ENCODE measurements around the gene LRRC37A. TPM values are rescaled to one million over a fixed set of nuclear protein-coding genes. Genes with fewer than 3 reads are reported as not detected.
"Not testable (repeated sequence)": the region's sequence is repeated elsewhere in the genome, so short reads cannot be mapped to it uniquely, and the experiment has no call there.

The LRRC37A gene
- total RNA-seq, 2 experiments from 2014 or later: 1.5 to 2.1 TPM

- ChIA-PET CTCF (no interaction called here), POLR2A (no interaction called here)
Observed at GRCh38 chr17:46273541-46274236, 21.2 kb upstream of the LRRC37A start.

GRCh38 chr17:46274238-46274637, 20.7 kb upstream of the LRRC37A start:
- ChIA-PET CTCF (no interaction called here), POLR2A (no interaction called here)
- no peaks in the 10 kb centered on the region for H3K9me3 Mint-ChIP-seq
- H3K4me1 Mint-ChIP-seq: no peaks in the 10 kb centered on the region
- H3K36me3 Mint-ChIP-seq (ENCODE audit: low read depth): no peaks in the 10 kb centered on the region
- no peak overlapping the region for H3K4me3 Mint-ChIP-seq
- no peak for DNase-seq
- no peak overlapping the region for H3K27ac Mint-ChIP-seq
- peaks cover 9% of the 10 kb centered on the region for H3K27me3 Mint-ChIP-seq

More at GRCh38 chr17:46273541-46274236, 21.2 kb upstream of the LRRC37A start:
- H3K36me3 Mint-ChIP-seq (ENCODE audit: low read depth): no peaks in the 10 kb centered on the region
- H3K4me3 Mint-ChIP-seq: no peak overlapping the region
- no peaks in the 10 kb centered on the region for H3K9me3 Mint-ChIP-seq
- no peaks in the 10 kb centered on the region for H3K4me1 Mint-ChIP-seq
- DNase-seq: no peak
- peaks cover 11% of the 10 kb centered on the region for H3K27me3 Mint-ChIP-seq
- H3K27ac Mint-ChIP-seq: no peak overlapping the region

DNA sequence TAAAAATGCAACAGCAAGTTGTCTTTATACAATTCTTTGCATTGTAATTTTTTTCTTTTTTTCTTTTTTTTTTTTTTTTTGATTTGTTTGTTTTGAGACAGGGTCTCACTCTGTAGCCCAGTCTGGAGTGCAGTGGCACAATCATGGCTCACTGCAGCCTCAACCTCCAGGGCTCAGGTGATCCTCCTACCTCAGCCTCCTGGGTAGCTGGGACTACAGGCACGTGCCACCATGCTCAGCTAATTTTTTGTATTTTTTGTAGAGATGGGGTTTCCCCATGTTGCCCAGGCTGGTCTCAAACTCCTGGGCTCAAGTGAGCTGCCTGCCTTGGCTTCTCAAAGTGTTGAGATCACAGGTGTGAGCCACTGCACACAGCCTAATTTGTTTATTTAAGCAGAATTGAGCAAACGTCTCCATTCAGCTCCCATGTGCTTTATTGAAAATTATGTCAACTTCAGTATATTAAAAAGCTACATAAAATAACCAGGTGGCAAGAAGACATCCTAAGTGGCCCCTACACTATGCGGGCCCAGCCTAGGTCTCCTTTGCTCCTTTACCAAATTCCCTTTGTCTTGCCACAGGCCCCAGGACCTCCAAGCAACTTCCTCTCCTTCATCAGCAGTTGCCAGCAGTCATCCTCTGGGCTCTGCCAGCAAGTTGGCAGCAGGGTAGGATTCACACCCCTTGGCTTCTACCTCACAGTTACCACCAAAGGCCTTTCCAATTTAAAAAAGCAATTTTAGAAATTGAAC, 18.0 kb upstream of the LRRC37A start:
- H3K9me3 Mint-ChIP-seq, POLR2A ChIA-PET: not testable (repeated sequence)

DNA sequence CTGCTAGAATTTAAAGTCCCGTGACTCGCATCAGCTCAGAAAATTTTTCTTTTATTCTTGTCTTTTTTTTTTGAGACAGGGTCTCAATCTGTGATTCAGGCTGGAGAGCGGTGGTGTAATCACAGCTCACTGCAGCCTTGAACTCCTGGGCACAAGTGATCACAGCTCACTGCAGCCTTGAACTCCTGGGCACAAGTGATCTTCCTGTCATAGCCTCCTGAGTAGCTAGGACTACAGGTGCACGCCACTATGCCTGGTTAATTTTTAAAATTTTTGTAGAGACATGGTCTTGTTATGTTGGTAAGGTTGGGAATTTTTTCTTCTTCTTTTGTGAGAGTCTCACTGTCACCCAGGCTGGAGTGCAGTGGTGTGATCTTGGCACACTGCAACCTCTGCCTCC, 13.6 kb upstream of the LRRC37A start:
- H3K9me3 Mint-ChIP-seq; H3K4me3 Mint-ChIP-seq; H3K27ac Mint-ChIP-seq; POLR2A ChIA-PET; DNase-seq; H3K27me3 Mint-ChIP-seq; H3K4me1 Mint-ChIP-seq; CTCF ChIA-PET; H3K36me3 Mint-ChIP-seq (ENCODE audit: low read depth): not testable (repeated sequence)

More for the DNA sequence above, 18.0 kb upstream of the LRRC37A start:
- not testable (repeated sequence) for H3K4me3 Mint-ChIP-seq; H3K4me1 Mint-ChIP-seq; H3K36me3 Mint-ChIP-seq (ENCODE audit: low read depth); DNase-seq; H3K27ac Mint-ChIP-seq; H3K27me3 Mint-ChIP-seq
- CTCF ChIA-PET: interaction anchor here (2.2 kb wide), 1 partner anchor 9 kb away, joined by 14 read pairs; no protein-coding TSS in a partner anchor

GRCh38 chr17:46282635-46283034, 12.3 kb upstream of the LRRC37A start:
- H3K36me3 Mint-ChIP-seq (ENCODE audit: low read depth); H3K27ac Mint-ChIP-seq; DNase-seq; H3K4me3 Mint-ChIP-seq; H3K27me3 Mint-ChIP-seq; POLR2A ChIA-PET; H3K9me3 Mint-ChIP-seq; H3K4me1 Mint-ChIP-seq; CTCF ChIA-PET: not testable (repeated sequence)

DNA sequence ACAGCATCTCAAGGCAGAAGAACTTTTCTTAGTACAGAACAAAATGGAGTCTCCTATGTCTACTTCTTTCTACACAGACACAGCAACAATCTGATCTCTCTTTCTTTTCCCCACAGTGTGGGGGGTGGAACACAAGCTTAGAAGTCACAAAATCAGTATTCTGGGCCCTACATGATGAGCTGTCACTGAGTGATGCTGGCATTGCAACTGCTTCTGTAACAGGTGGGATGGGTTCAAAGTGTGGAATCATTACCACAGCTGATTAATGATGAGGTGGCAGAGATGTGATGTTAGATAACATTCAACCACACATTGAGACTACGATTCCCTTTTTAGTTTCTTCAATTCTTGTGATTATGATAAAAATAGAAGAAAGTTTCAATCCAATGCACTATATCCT, 10.5 kb upstream of the LRRC37A start:
- H3K27me3 Mint-ChIP-seq; H3K27ac Mint-ChIP-seq; DNase-seq; CTCF ChIA-PET; H3K36me3 Mint-ChIP-seq (ENCODE audit: low read depth); H3K9me3 Mint-ChIP-seq; H3K4me3 Mint-ChIP-seq; H3K4me1 Mint-ChIP-seq; POLR2A ChIA-PET: not testable (repeated sequence)

- H3K27ac Mint-ChIP-seq; H3K9me3 Mint-ChIP-seq; CTCF ChIA-PET; H3K4me1 Mint-ChIP-seq; H3K36me3 Mint-ChIP-seq (ENCODE audit: low read depth); H3K27me3 Mint-ChIP-seq; H3K4me3 Mint-ChIP-seq; DNase-seq; POLR2A ChIA-PET: not testable (repeated sequence)
Observed at GRCh38 chr17:46285500-46285899, 9.4 kb upstream of the LRRC37A start.

- H3K9me3 Mint-ChIP-seq; H3K27me3 Mint-ChIP-seq; H3K36me3 Mint-ChIP-seq (ENCODE audit: low read depth); H3K4me3 Mint-ChIP-seq; POLR2A ChIA-PET: not testable (repeated sequence)
- peak; percentile 80 for DNase-seq
- H3K27ac Mint-ChIP-seq: peak overlapping the region; percentile 14
- H3K4me1 Mint-ChIP-seq: peaks cover 16% of the 10 kb centered on the region
- CTCF ChIA-PET: interaction anchor here (0.7 to 1.1 kb wide), 2 partner anchors 88 to 93 kb away, joined by 3 read pairs; partner anchors contain the start of gene KANSL1
Observed at GRCh38 chr17:46286764-46287221, 8.1 kb upstream of the LRRC37A start.

DNA sequence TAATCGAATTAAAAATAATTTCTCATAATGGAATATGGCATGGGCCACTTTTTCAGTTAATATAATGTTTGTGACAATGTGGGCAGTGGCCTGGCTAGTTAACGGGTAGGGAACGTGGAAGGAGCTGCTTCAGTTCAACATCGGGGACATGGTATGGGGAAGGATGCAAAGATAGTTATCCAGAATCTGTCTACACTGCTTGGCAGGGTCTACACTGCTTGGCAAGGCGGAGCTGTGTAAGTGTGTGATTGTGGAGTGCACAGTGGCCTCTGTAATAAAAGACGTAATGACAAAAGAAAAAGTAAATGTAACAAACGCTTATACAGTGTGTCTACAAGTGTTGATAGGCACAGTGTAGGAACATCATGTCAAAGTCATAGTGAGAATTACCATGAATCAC, 7.3 kb upstream of the LRRC37A start:
- H3K36me3 Mint-ChIP-seq (ENCODE audit: low read depth); H3K4me3 Mint-ChIP-seq; DNase-seq; H3K27me3 Mint-ChIP-seq; H3K9me3 Mint-ChIP-seq; H3K27ac Mint-ChIP-seq; POLR2A ChIA-PET: not testable (repeated sequence)
- peaks cover 16% of the 10 kb centered on the region for H3K4me1 Mint-ChIP-seq
- CTCF ChIA-PET: interaction anchor here (1.0 kb wide), 1 partner anchor 12 kb away, joined by 3 read pairs; no protein-coding TSS in a partner anchor

GRCh38 chr17:46290906-46291546, 3.9 kb upstream of the LRRC37A start:
- H3K36me3 Mint-ChIP-seq (ENCODE audit: low read depth); H3K9me3 Mint-ChIP-seq; CTCF ChIA-PET; DNase-seq; H3K4me3 Mint-ChIP-seq; POLR2A ChIA-PET; H3K27me3 Mint-ChIP-seq; H3K27ac Mint-ChIP-seq: not testable (repeated sequence)
- H3K4me1 Mint-ChIP-seq: peaks cover 13% of the 10 kb centered on the region

DNA sequence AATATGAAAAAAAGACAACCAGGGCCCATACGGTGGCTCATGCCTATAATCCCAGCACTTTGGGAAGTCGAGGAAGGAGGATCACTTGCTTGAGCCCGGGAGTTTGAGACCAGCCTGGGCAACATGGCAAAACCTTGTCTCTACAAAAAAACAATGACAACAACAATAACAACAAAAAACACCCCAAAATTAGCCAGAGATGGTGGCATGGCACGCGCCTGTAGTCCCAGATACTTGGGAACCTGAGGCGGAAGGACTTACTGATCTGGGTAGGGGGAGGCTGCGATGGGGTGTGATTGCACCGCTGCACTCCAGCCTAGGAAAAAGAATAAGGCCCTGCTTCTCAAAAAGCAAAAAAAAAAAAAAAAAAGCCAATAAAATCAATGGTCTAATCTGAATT, 3.3 kb upstream of the LRRC37A start:
- H3K4me3 Mint-ChIP-seq; POLR2A ChIA-PET; H3K27ac Mint-ChIP-seq; CTCF ChIA-PET; H3K27me3 Mint-ChIP-seq; H3K9me3 Mint-ChIP-seq; H3K36me3 Mint-ChIP-seq (ENCODE audit: low read depth); DNase-seq: not testable (repeated sequence)
- H3K4me1 Mint-ChIP-seq: peaks cover 13% of the 10 kb centered on the region

DNA sequence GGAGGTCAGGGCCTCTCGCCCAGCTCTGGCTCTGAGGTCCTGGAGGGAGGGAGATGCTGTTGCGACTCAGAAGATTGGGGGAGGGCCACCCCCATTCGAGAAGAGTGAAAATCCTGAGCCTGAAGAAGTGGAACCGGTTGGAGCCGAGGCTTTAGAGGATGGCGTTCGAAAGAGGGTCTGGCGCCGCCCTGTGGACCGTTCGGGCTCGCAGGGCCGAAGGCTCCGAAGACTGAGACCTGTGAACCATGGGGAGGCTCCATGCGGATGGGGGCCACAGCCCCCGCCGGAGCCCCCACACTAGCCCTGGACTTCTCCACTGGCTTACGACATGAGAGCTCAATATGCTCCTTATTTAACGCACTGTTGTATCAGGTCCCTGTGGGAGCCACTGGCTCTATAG, 46.3 kb downstream of the LRRC37A start:
- CTCF ChIA-PET: not testable (repeated sequence)

DNA sequence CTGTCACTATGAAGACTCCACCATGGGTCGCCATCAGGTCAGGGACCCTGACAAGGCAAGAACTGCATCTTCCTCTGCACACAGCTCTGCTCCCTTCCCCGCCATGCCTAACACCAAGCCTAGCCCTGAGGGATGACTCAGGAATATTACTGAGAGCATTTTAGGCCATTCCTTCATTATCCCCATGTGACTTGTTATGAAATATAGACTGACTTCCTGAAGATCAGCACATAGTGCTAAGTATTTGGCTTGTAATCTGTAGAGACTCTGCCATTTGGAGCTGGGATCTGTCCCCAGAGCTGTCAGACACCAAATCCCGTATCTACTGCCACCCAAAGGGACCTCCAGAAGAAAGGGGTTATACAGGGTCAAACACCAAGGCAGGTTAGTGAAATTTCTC, 47.2 kb downstream of the LRRC37A start:
- H3K36me3 Mint-ChIP-seq (ENCODE audit: low read depth); H3K27ac Mint-ChIP-seq; H3K27me3 Mint-ChIP-seq; DNase-seq; CTCF ChIA-PET; POLR2A ChIA-PET; H3K4me1 Mint-ChIP-seq; H3K9me3 Mint-ChIP-seq; H3K4me3 Mint-ChIP-seq: not testable (repeated sequence)

More for the DNA sequence above, 46.3 kb downstream of the LRRC37A start:
- DNase-seq; H3K9me3 Mint-ChIP-seq; H3K27me3 Mint-ChIP-seq; H3K27ac Mint-ChIP-seq; H3K4me3 Mint-ChIP-seq; H3K36me3 Mint-ChIP-seq (ENCODE audit: low read depth); H3K4me1 Mint-ChIP-seq; POLR2A ChIA-PET: not testable (repeated sequence)

Data from activated CD4-positive, alpha-beta T cell treated with anti-CD3 and anti-CD28 coated beads, Interleukin-2, amount 10 ng/mL, durations not matched to agents 7 days and 5 days (primary cell).